Uterus (tissue), 2 donors: ENCODE data around the gene CPN1.

Source experiments
- CTCF ChIP-seq, 4 experiments: fragments of 200-600 bp in 2 of 4; fragments of 450-650 bp in 2 of 4; sonication (generic) in 2 of 4; IDR thresholded peaks; one replicate each; pipeline ENCODE4 v1.5.1; 2016 to 2019; ENCODE audit warnings: antibody characterized with exemption in 4 of 4, mild to moderate bottlenecking in 2 of 4, moderate library complexity in 1 of 4
- POLR2A ChIP-seq, 2 donors: fragments of 450-650 bp; IDR thresholded peaks; one replicate each; pipeline ENCODE4 v1.6.1; 2016; ENCODE audit warnings: antibody characterized with exemption in 2 of 2, mild to moderate bottlenecking in 1 of 2, moderate library complexity in 1 of 2

DNA sequence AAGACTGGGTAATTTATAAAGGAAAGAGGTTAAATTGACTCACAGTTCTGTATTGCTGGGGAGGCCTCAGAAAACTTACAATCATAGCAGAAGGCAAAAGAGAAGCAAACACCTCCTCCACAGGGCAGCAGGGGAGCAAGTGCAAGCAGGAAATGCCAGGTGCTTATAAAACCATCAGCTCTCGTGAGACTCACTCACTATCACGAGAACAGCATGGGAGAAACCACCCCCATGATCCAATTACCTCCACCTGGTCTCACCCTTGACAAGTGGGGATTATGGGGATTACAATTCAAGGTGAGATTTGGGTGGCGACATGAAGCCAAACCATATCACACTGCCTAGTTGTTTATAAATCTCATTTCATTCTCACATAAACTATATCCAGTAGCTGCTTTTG is 28.0 kb upstream of the CPN1 start:
- TF ChIP-seq CTCF (IDR thresholded peaks at IDR 0.05) = no peak
- no peak for TF ChIP-seq POLR2A (IDR thresholded peaks at IDR 0.05)
